Nephron (organoid): Measurements from ENCODE around the gene SUMF1.
A peak's percentile ranks its signal among the peaks of the same experiment; 100 is the strongest.

Source experiments
- H3K27ac Mint-ChIP-seq, 3 experiments: 2 replicates each; pipeline ENCODE4 v1.8.0; 2020; ENCODE audit warnings: mixed read lengths in 3 of 3, mild to moderate bottlenecking in 2 of 3, moderate library complexity in 1 of 3
- H3K27me3 Mint-ChIP-seq: 2 replicates; pipeline ENCODE4 v1.8.0; 2021; ENCODE audit warnings: low read depth, mild to moderate bottlenecking, moderate library complexity, mixed read lengths
- H3K36me3 Mint-ChIP-seq: 2 replicates; pipeline ENCODE4 v1.8.0; 2020; ENCODE audit warnings: low read depth, mixed read lengths
- H3K4me1 Mint-ChIP-seq: 2 replicates; pipeline ENCODE4 v1.8.0; 2020; ENCODE audit warnings: mixed read lengths
- H3K4me3 Mint-ChIP-seq, 3 experiments: 2 replicates each; pipeline ENCODE4 v1.8.0; 2020; ENCODE audit warnings: mild to moderate bottlenecking in 3 of 3, mixed read lengths in 3 of 3, moderate library complexity in 2 of 3
- H3K9me3 Mint-ChIP-seq: 2 replicates; pipeline ENCODE4 v1.8.0; 2020; ENCODE audit warnings: mixed read lengths
- TF ChIP-seq, protein P1 (sequence below), 3 experiments: fragments of 200-600 bp; sonication (generic); IDR thresholded peaks; one replicate each; pipeline ENCODE4 v1.5.0; 2021; ENCODE audit warnings: antibody characterized with exemption in 3 of 3; ENCODE audit not compliant: unreplicated experiment in 3 of 3

Gene SUMF1

DNA sequence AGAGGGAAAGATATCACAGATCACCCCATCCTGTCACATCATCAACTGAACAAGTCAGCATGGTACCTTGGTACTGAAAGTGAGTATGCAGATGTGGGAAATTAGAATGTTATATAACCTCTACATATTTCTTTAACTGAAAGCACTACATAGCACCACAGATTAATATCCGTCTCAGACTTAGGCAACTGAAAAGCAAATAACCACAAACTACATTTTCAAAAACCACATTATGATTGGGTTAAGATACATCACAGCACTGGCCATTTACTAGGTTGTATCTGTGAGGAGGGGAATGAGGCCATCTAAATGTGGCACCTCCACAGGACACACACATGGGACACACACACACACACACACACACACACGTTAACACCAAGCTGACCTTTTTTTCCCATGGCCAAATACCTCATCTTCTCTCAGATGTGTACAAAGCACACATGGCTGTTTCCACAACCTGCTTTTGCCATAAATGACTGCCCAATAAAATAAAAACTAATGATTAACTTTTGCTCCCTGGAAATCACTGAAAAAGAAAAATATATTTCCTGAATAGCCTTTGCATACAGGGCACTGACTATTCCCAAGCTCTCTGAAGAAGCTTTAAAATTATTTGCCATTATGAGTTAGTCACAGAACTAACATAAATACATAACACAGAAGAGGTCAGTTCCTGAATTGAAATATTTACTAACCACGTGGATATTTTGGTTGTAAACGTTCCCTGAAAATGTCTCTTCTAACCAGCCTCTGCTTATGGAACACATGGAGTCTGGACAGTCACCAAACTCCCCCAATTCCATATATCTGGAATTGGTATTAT lies 60.1 kb downstream of the SUMF1 start:
- no peak overlapping the region for H3K4me3 Mint-ChIP-seq
- H3K27me3 Mint-ChIP-seq = no peaks in the 10 kb centered on the region
- H3K27ac Mint-ChIP-seq = peak overlapping the region; percentile 51 to 94 (median 54)
- peaks cover 27% of the 10 kb centered on the region for H3K36me3 Mint-ChIP-seq
- TF ChIP-seq, protein P1, sequence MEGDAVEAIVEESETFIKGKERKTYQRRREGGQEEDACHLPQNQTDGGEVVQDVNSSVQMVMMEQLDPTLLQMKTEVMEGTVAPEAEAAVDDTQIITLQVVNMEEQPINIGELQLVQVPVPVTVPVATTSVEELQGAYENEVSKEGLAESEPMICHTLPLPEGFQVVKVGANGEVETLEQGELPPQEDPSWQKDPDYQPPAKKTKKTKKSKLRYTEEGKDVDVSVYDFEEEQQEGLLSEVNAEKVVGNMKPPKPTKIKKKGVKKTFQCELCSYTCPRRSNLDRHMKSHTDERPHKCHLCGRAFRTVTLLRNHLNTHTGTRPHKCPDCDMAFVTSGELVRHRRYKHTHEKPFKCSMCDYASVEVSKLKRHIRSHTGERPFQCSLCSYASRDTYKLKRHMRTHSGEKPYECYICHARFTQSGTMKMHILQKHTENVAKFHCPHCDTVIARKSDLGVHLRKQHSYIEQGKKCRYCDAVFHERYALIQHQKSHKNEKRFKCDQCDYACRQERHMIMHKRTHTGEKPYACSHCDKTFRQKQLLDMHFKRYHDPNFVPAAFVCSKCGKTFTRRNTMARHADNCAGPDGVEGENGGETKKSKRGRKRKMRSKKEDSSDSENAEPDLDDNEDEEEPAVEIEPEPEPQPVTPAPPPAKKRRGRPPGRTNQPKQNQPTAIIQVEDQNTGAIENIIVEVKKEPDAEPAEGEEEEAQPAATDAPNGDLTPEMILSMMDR (IDR thresholded peaks at IDR 0.05; ENCODE audit: unreplicated experiment in 3 of 3) = no peak
- H3K9me3 Mint-ChIP-seq = no peaks in the 10 kb centered on the region
- H3K4me1 Mint-ChIP-seq = peaks cover 43% of the 10 kb centered on the region

DNA sequence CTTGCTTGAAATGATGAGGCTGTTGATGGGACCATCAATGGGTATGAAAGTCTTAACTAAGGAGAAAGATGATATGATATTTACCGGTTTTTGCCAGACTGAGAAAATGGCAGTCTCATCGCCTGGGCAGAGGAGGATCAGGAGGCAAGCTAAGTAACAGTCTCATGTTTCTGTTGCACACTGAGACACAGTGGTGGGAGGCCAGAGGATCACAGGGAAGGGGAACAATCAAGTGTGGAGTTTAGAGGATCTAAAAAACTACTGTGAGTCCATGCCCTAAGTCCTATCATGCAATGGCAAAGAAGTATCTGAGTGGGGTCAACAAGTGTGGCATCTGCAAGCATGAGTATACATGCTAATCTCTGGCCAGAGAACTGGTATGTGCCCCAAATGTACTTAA lies 62.2 kb downstream of the SUMF1 start:
- H3K27me3 Mint-ChIP-seq = no peaks in the 10 kb centered on the region
- H3K36me3 Mint-ChIP-seq = peaks cover 30% of the 10 kb centered on the region
- H3K4me1 Mint-ChIP-seq = peaks cover 35% of the 10 kb centered on the region
- peak overlapping the region in 2 of 3 experiments; percentile 24 to 54 for H3K27ac Mint-ChIP-seq
- H3K9me3 Mint-ChIP-seq = no peaks in the 10 kb centered on the region
- TF ChIP-seq, protein P1 (IDR thresholded peaks at IDR 0.05; ENCODE audit: unreplicated experiment in 3 of 3) = no peak
- H3K4me3 Mint-ChIP-seq = no peak overlapping the region

DNA sequence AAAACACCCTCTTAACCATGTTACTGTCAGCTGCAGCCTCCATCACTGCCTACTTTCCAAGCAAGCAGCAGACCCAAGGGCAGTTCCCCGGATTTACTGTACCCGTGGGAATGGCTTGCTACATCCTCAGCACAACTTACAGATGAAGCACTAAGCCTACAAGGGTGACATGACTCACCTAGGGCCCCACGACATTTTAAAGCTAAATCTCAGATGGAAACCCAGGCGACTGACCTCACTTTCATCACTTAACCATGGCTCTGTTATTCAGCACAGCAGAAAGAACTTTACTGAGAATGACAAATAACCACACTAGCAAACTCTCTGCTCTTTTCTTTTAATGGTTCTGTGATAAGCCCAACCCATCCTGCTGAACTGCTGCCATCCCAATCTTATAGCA lies 65.6 kb downstream of the SUMF1 start:
- H3K4me3 Mint-ChIP-seq = no peak overlapping the region
- H3K9me3 Mint-ChIP-seq = no peaks in the 10 kb centered on the region
- TF ChIP-seq, protein P1 (IDR thresholded peaks at IDR 0.05; ENCODE audit: unreplicated experiment in 3 of 3) = no peak
- peak overlapping the region; percentile 53 to 92 (median 76) for H3K27ac Mint-ChIP-seq
- peaks cover 35% of the 10 kb centered on the region for H3K36me3 Mint-ChIP-seq
- peaks cover 31% of the 10 kb centered on the region for H3K4me1 Mint-ChIP-seq
- H3K27me3 Mint-ChIP-seq = no peaks in the 10 kb centered on the region

DNA sequence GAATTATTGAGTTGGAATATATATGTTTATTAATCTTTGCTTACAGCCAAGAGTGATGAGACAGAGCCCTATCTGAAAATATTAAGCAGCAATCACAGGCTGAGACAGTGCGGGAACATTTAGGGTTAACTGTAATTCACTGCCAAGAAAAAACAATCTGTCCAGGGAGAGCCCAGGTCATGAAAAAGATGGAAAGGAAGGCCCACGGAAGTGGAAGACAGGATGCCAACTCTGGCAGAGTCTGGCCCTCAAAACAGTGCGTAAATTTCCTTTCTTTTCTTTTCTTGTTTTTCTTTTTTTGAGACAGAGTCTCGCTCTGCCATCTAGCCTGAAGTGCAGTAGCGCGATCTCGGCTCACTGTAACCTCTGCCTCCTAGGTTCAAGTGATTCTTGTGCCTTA lies 67.6 kb downstream of the SUMF1 start:
- TF ChIP-seq, protein P1 (IDR thresholded peaks at IDR 0.05; ENCODE audit: unreplicated experiment in 3 of 3) = no peak
- Mint-ChIP-seq H3K27me3 (no peaks in the 10 kb centered on the region), H3K4me3 (peak overlapping the region in 1 of 3 experiments; percentile 13), H3K27ac (peak overlapping the region; percentile 88 to 97 (median 94)), H3K4me1 (peaks cover 30% of the 10 kb centered on the region), H3K36me3 (peaks cover 41% of the 10 kb centered on the region), H3K9me3 (no peaks in the 10 kb centered on the region)

DNA sequence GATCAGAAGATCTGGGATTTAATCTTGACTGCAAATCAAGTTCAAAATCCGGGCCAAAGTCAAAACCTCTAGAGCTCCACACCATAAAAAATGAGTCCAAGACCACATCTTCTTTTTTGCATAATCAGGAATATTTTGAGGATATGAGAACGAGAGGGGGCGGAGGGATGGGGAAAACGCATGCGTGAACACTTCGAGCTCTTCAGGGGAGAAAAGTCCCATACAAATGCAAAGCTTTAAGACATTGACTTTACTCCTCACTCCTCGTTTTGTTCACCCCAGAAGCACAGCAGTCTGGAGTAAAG lies 68.2 kb downstream of the SUMF1 start:
- Mint-ChIP-seq H3K36me3 (peaks cover 38% of the 10 kb centered on the region), H3K27ac (peak overlapping the region; percentile 88 to 97 (median 94)), H3K4me3 (peak overlapping the region in 2 of 3 experiments; percentile 10 to 13), H3K9me3 (no peaks in the 10 kb centered on the region), H3K4me1 (peaks cover 30% of the 10 kb centered on the region), H3K27me3 (no peaks in the 10 kb centered on the region)
- TF ChIP-seq, protein P1 (IDR thresholded peaks at IDR 0.05; ENCODE audit: unreplicated experiment in 3 of 3) = no peak
